Pons (tissue), 1 donor: ENCODE data around the gene GUCY2D.
"Not testable (repeated sequence)": the region's sequence is repeated elsewhere in the genome, so short reads cannot be mapped to it uniquely, and the experiment has no call there.

Experiments used
- DNase-seq: peaks from one replicate; pipeline ENCODE4 v3.0.0-alpha.2; 2016; ENCODE audit warnings: low spot score

The GUCY2D gene

GRCh38 chr17:8044819-8045810 is 42.7 kb downstream of the GUCY2D start:
- no peak for DNase-seq

DNA sequence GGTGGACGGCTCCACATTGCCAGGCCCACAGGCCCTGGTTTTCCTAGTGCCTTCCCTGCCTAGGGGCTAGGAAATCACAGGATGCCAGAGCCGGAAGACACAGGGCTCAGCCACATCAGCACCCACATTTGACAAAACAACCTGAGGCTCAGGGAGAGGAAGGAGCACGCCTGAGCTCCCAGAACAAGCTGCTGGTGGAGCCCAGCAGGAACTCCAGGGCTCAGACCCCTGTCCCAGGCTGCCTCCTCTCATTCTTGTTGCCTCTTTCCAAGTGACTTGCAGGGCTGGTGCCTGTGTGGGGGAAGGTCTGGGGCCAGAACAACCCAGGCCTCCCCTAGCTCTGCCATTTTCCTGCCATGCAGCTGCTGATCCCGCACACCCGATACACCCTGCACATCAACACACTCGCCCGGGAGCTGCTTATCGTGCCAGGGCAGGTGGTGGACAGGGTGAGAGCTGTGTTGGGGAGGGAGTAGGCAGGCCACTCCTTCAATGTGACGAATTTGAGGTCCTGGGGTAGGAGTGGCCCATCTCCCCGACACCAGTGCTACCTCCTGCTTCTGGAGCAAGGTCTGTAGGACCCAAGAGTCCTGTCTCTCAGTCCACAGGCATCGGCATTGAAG is 44.0 kb downstream of the GUCY2D start:
- no peak for DNase-seq

DNA sequence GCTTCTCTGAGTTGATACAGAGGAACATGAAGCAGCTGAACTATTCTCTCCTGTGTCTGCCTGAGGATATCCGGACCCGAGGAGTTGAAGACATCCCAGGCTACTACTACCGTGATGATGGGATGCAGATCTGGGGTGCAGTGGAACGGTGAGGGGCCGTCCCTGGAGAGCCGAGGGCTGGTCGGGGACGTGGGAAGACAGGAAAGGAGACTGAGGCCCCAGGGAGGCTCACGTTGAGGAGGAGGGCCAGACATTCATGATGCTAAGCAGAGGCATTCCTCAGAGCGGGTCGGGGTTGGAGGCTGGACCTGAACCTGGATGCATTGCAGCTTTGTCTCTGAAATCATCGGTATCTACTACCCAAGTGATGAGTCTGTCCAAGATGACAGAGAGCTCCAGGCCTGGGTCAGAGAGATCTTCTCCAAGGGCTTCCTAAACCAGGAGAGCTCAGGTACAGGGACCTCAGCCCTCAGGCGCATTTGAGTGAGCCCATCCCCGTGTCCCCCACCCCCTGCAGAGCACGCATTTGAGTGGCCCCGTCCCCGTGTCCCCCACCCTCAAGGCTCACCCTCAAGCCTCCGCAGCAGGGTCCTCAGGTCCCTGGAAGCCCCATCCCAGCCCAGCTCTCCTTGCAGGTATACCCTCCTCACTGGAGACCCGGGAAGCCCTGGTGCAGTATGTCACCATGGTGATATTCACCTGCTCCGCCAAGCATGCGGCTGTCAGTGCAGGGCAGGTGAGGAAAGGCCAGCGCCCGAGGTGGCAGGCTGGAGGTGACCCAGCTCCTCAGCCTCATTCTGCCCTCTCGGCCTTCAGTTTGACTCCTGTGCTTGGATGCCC is 44.7 kb downstream of the GUCY2D start:
- DNase-seq = no peak

DNA sequence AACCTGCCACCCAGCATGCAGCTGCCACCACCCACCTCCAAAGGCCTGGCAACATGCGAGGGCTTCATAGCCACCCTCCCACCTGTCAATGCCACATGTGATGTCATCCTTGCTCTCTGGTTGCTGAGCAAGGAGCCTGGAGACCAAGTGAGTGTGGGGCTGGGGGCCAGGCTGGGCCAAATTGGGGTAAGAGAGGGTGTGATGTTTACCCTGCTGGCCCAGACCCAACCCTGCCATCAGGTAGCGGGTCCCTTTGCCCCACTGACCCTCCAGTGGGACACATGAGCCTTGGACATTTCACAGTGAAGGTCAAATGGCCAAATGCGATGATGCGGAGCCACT is 45.3 kb downstream of the GUCY2D start:
- no peak for DNase-seq

DNA sequence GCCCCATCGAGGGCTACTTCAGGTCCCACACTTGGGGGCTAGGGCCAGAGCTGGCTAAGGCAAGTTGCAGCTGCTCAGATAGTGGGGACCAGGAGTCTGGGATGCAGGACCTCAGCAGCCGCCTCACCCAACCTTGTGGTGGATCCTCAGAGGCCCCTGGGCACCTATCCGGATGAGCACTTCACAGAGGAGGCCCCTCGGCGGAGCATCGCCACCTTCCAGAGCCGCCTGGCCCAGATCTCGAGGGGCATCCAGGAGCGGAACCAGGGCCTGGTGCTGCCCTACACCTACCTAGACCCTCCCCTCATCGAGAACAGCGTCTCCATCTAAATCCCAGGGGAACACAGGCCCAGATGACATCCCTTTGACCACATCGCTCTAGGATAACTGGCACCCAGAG is 45.8 kb downstream of the GUCY2D start:
- DNase-seq = no peak

DNA sequence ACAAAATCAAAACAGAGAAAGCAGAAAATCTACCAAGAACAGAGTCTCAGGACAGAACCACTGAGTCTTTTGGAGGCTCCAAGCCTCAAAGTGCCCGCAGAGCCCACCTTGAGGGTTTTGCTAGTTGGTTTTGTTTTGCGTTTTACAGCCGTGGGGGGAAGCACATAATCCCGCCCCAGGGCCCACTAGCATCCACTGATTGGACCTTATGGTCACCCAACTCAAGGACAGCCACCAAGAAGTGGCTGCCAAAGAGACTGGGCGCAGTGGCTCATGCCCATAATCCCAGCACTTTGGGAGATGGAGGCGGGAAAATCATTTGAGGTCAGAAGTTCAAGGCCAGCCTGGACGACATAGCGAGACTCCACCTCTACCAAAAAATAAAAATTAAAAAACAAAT is 46.3 kb downstream of the GUCY2D start:
- no peak for DNase-seq

DNA sequence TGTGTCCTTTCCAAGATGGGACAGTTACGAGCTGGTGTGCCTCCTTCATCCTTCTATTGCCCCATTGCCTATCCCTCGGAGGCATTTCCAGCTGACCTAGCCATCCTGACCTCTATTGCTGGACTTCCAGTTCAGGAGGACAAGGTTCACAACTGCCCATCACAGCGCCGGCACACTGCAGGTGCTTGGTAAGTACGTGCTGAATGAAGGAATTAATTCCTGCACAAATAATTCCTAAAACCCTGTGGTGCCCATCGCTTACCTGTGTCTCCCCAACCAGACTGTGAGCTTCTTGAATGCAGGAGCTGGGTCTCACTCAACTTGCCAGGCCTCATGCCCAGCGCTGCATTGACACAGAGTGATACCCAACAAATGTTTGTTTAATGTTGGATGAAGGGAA is 49.4 kb downstream of the GUCY2D start:
- DNase-seq = no peak

DNA sequence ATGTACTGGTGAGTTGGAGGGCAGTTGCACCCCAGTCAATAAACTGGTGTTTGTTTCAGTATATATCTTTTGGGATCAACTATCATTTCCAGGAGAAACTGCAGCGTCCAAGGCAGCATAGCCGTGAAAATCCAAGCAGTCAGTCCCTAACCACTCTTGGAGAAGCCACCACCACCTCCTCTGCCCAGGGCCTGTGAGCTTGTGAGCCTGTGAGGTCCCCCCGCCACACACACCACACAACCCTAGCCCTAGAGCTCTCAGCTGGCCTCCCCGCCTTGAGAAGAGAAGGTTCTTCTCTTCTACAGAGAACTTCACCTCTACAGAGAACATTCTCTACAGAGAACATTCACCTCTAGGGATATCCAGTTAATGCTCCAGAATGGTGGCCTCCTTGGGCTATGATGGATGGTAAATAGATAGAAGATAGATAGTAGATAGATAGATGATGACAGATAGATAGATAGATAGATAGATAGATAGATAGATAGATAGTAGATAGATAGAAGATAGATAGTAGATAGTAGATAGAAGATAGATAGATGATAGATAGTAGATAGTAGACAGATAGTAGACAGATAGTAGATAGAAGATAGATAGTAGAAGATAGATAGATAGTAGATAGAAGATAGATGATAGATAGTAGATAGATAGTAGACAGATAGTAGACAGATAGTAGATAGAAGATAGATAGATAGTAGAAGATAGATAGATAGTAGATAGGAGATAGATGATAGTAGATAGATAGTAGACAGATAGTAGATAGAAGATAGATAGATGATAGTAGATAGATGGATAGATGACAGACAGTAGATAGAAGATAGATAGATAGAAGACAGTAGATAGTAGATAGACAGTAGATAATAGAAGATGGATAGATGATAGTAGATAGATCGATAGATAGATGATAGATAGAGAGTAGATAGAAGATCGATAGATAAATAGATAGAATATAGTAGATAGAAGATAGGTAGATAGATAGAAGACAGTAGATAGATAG is 50.1 kb downstream of the GUCY2D start:
- no peak for DNase-seq

DNA sequence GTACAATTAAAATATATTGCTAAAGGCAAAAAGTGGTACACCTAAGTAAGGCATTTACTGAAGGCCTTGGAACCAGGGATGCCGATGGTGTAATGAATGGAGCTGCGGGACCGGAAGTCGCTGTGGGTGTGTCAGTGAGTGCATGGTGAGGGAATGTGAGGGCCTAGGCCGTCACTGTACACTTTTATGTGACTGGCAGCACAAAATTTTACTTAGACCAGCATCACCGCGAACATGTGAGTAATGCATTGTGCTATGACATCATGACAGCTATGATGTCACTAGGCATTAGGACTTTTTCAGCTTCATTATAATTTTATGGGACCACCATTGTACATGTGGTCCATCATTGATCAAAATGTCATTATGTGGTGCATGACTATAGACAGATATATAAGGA is 51.2 kb downstream of the GUCY2D start:
- no peak for DNase-seq

GRCh38 chr17:8055851-8056231 is 53.4 kb downstream of the GUCY2D start:
- DNase-seq = no peak

DNA sequence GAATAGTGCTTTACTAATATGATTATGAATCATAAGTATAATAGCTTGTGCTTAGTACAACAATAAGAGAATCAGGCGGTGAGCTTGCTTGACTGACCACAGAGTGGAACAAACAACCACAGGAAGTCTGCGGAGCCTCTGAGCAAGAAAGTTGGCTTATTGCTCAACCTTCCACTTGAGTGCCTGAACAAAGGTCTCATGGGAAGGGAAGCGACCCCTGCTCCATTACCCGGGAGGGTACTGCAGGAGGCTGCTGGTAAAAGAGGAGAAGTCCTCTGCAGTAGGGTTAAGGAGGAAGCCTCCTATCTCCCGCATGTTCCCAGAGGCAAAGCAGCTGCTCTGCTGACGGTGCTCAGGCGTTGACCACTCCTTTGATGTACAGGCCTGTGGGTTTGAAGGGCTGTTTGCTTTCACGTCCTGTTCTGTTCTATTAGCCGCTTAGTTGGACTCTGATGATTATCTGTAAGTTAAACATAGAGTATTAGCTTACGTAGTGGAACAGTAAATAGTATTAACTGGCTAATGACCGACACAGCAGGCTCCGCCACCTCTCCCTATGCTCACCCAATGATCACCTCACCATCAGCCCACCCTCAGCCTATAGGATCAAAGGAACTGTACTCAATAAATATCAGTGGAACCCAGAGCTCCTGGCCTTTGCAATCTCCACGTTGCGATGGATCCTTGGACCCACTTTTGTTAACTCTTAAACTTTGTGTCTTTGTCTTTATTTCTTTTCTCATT is 54.0 kb downstream of the GUCY2D start:
- peak; percentile 84 for DNase-seq

DNA sequence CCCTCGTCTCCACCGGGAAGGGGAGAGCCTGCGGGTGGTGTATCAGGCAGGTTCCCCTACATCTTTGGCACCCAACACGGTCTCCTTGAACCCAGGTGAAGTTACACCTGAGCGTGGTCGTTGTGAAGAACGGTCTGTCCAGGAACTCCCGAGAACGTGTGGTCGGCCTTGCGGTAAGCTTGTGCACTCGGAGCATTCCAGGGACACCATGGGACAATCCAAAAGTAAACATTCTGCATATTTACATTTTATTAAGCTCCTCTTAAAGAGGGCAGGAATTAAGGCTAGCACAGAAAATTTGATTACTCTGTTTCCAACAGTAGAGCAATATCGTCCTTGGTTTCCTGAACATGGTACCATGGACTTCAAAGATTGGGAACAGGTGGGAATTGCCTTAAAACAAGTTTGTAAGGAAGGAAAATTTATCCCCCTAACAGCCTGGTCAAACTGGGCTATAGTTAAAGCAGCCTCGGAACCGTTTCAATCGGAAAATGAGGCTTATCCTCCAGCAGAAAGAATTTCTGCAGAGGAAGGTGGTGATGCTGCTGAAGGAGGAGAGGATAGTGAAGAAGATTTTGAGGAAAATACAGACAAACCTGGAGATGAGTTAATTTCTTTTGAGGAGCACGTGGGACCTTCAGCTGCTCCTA is 54.7 kb downstream of the GUCY2D start:
- DNase-seq = no peak

DNA sequence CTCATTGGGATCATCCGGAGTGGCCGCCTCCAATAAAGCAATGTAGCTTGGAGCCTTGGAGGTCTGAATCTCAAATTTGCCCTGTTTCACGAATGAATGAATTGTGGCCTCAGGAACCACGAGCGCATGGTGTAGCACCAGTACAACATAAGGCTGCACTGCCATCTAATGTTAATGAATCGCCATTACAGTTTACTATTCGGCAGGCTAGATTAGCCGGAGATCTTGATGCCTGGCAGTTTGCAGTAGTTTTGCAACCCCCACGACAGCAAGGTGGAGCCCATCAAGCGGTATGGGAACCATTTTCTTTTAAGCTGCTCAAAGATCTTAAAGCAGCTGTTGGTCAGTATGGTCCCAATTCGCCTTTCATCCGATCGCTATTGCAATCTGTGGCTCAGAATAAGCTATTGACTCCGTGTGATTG is 55.3 kb downstream of the GUCY2D start:
- DNase-seq = peak; percentile 83

DNA sequence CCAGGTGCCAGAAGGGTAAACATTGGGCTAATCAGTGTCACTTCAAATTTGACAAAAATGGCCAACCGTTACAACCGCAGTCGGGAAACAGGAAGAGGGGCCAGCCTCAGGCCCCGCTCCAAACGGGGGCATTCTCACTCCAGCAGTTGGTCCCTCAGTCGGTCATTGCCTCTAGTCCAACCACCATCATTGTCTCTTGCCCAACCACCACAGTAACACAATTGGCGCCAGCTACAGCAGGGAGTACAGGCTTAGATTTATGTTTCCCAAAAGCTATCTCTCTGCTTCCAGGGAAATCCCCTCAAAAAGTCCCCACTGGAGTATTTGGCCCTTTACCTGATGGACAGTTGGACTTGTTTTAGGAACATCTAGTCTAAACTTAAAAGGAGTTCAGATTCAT is 56.7 kb downstream of the GUCY2D start:
- DNase-seq = no peak

- peak; percentile 88 for DNase-seq
Observed at GRCh38 chr17:8060274-8060673, 57.9 kb downstream of the GUCY2D start.

DNA sequence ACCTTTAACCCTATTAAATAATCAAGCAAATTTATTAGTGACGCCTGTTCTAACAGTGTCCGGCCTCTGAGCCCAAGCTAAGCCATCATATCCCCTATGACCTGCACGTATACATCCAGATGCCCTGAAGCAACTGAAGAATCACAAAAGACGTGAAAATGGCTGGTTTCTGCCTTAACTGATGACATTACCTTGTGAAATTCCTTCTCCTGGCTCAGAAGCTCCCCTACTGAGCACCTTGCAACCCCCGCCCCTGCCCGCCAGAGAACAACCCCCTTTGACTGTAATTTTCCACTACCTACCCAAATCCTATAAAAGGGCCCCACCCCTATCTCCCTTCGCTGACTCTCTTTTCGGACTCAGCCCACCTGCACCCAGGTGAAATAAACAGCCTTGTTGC is 59.4 kb downstream of the GUCY2D start:
- not testable (repeated sequence) for DNase-seq

GRCh38 chr17:8062435-8062806 is 60.0 kb downstream of the GUCY2D start:
- no peak for DNase-seq

GRCh38 chr17:8062807-8063483 is 60.5 kb downstream of the GUCY2D start:
- DNase-seq = no peak

DNA sequence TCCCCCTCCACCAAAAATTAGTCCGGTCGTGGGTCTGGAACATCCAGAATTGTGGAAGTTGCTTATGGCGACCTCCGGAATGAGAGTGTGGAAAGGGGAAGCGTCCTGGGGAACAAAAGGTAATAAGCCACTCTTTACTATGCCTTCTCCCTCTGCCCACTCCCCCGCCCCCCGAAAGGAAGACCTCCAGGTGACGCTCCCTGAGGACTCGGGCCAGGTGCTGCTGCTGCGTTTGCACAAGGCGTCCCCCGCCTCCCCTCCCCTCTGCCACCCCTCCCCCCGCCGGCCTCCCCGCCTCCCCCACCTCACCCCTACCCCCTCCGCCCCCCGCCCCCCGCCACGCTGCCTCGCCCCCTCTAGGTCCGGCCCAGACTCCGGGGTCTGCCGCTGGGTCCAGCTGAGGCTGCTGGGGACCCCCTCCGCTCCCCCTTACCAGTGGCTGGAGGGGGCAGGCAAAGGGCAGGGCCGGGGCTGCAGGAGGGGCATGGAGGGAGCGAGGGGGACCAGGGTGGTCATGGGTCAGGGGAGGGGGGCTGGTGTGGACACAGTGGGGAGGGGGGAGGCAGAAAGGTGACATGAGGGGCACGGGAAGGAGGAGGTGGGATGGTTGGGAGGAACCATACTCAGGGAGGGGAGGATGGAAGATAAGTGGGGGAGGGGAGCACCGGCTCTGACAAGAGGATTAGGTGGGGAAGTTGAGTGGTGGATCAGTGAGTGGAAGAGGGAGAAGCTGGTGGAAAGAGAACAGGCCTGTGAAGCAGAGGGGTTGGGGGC is 61.5 kb downstream of the GUCY2D start:
- DNase-seq = no peak
